ENCODE measurements around the gene PPP2R5C.
A peak's percentile ranks its signal among the peaks of the same experiment; 100 is the strongest.
"Not testable (repeated sequence)": the region's sequence is repeated elsewhere in the genome, so short reads cannot be mapped to it uniquely, and the experiment has no call there.

The PPP2R5C gene

GRCh38 chr14:101957406-101958234 lies 196.1 kb downstream of the PPP2R5C start:
- no peak for DNase-seq

GRCh38 chr14:101958418-101959180 lies 197.1 kb downstream of the PPP2R5C start:
- no peak for DNase-seq

- DNase-seq = no peak
Measured at GRCh38 chr14:101959277-101959676, 197.8 kb downstream of the PPP2R5C start.

GRCh38 chr14:101960225-101960624 lies 198.7 kb downstream of the PPP2R5C start:
- peak; percentile 53 for DNase-seq

GRCh38 chr14:101961011-101961721 lies 199.7 kb downstream of the PPP2R5C start:
- DNase-seq = peak; percentile 86

- no peak for DNase-seq
Measured at GRCh38 chr14:101961746-101962502, 200.4 kb downstream of the PPP2R5C start.

GRCh38 chr14:101962503-101962874 lies 201.0 kb downstream of the PPP2R5C start:
- DNase-seq = no peak

- DNase-seq = no peak
Measured at GRCh38 chr14:101963052-101963451, 201.5 kb downstream of the PPP2R5C start.

GRCh38 chr14:101963656-101964296 lies 202.3 kb downstream of the PPP2R5C start:
- DNase-seq = no peak

- peak; percentile 94 for DNase-seq
Measured at GRCh38 chr14:101964297-101965180, 203.0 kb downstream of the PPP2R5C start, which contains the start of gene DYNC1H1. DYNC1H1 (plus strand) TSS chr14:101964573; CDS start chr14:101964692, 119 bp downstream.

GRCh38 chr14:101965181-101965544 lies 203.7 kb downstream of the PPP2R5C start:
- peak; percentile 80 for DNase-seq

GRCh38 chr14:101965770-101966722 lies 204.5 kb downstream of the PPP2R5C start:
- DNase-seq = peak; percentile 32

GRCh38 chr14:101966742-101967141 lies 205.2 kb downstream of the PPP2R5C start:
- no peak for DNase-seq

- DNase-seq = no peak
Measured at GRCh38 chr14:101968186-101968585, 206.7 kb downstream of the PPP2R5C start.

- no peak for DNase-seq
Measured at GRCh38 chr14:101969481-101969880, 208.0 kb downstream of the PPP2R5C start.

GRCh38 chr14:101970830-101971400 lies 209.4 kb downstream of the PPP2R5C start:
- DNase-seq = no peak

- DNase-seq = not testable (repeated sequence)
Measured at GRCh38 chr14:101971458-101971857, 209.9 kb downstream of the PPP2R5C start.

GRCh38 chr14:101972126-101972866 lies 210.8 kb downstream of the PPP2R5C start:
- peak; percentile 11 for DNase-seq

GRCh38 chr14:101973356-101973755 lies 211.8 kb downstream of the PPP2R5C start:
- peak; percentile 23 for DNase-seq

Data from activated CD4-positive, alpha-beta T cell treated with anti-CD3 and anti-CD28 coated beads, Interleukin-2, Interleukin-6, amounts not matched to agents 100 ng/mL and 50 ng/mL, durations not matched to agents 16 hours and 8 hours (primary cell).